Measurements from ENCODE around the gene GIMAP1.

Gene GIMAP1

GRCh38 chr7:150722431-150722931, 6.1 kb downstream of the GIMAP1 start:
- no peak for DNase-seq (ENCODE audit: low spot score)

GRCh38 chr7:150723467-150723866, 7.1 kb downstream of the GIMAP1 start:
- no peak for DNase-seq (ENCODE audit: low spot score)

GRCh38 chr7:150727381-150727780, 11.0 kb downstream of the GIMAP1 start:
- DNase-seq (ENCODE audit: low spot score), result no peak

- no peak for DNase-seq (ENCODE audit: low spot score)
These were observed 11.6 kb downstream of the GIMAP1 start for GRCh38 chr7:150728011-150728410.

GRCh38 chr7:150728609-150729008, 12.2 kb downstream of the GIMAP1 start:
- no peak for DNase-seq (ENCODE audit: low spot score)

- no peak for DNase-seq (ENCODE audit: low spot score)
These were observed 15.5 kb downstream of the GIMAP1 start for GRCh38 chr7:150731916-150732315.

GRCh38 chr7:150732786-150733481, 16.5 kb downstream of the GIMAP1 start:
- DNase-seq (ENCODE audit: low spot score), result no peak

- DNase-seq (ENCODE audit: low spot score), result no peak
These were observed 17.2 kb downstream of the GIMAP1 start for GRCh38 chr7:150733482-150734095.

- DNase-seq (ENCODE audit: low spot score), result no peak
These were observed 17.8 kb downstream of the GIMAP1 start for GRCh38 chr7:150734254-150734653.

GRCh38 chr7:150735596-150736358, 19.4 kb downstream of the GIMAP1 start:
- no peak for DNase-seq (ENCODE audit: low spot score)

- DNase-seq (ENCODE audit: low spot score), result no peak
These were observed 20.5 kb downstream of the GIMAP1 start for GRCh38 chr7:150736864-150737263.

- DNase-seq (ENCODE audit: low spot score), result no peak
These were observed 21.0 kb downstream of the GIMAP1 start, which contains the start of gene GIMAP5 for GRCh38 chr7:150737265-150738055. Gene GIMAP5 (plus strand): TSS chr7:150737418. CDS start chr7:150740885, 3,467 bp downstream.

- no peak for DNase-seq (ENCODE audit: low spot score)
These were observed 21.7 kb downstream of the GIMAP1 start for GRCh38 chr7:150738092-150738491.

- peak; percentile 76 for DNase-seq (ENCODE audit: low spot score)
These were observed 22.2 kb downstream of the GIMAP1 start for GRCh38 chr7:150738591-150739001.

- no peak for DNase-seq (ENCODE audit: low spot score)
These were observed 22.6 kb downstream of the GIMAP1 start for GRCh38 chr7:150739033-150739432.

GRCh38 chr7:150740053-150740452, 23.6 kb downstream of the GIMAP1 start:
- no peak for DNase-seq (ENCODE audit: low spot score)

- DNase-seq (ENCODE audit: low spot score), result no peak
These were observed 26.0 kb downstream of the GIMAP1 start for GRCh38 chr7:150742286-150742968.

- no peak for DNase-seq (ENCODE audit: low spot score)
These were observed 27.7 kb downstream of the GIMAP1 start for GRCh38 chr7:150744041-150744656.

- DNase-seq (ENCODE audit: low spot score), result no peak
These were observed 28.7 kb downstream of the GIMAP1 start for GRCh38 chr7:150745086-150745485.

- DNase-seq (ENCODE audit: low spot score), result no peak
These were observed 29.5 kb downstream of the GIMAP1 start for GRCh38 chr7:150745876-150746275.

GRCh38 chr7:150746921-150747320, 30.5 kb downstream of the GIMAP1 start:
- no peak for DNase-seq (ENCODE audit: low spot score)
